Heart left ventricle (tissue), 13 donors: Measurements from ENCODE around the gene DPP9.

Source experiments
- POLR2A ChIP-seq, 2 donors: fragments of 450-650 bp; IDR thresholded peaks; one replicate each; pipeline ENCODE4 v1.6.1; 2017; ENCODE audit warnings: antibody characterized with exemption in 2 of 2, mild to moderate bottlenecking in 2 of 2, moderate library complexity in 2 of 2
- TF ChIP-seq, protein P1 (sequence below), 12 donors: fragments of 200-600 bp; sonication (generic) in 4 of 12; IDR thresholded peaks; one replicate each; pipeline versions ENCODE4 v1.5.0 to v1.8.0; 2018 to 2022; ENCODE audit warnings: antibody characterized with exemption in 12 of 12, mild to moderate bottlenecking in 5 of 12
- donor health status: ischemic (EF 13 %, LVEDD 7.1; RV severe dilation, severe dysfunction).
- donor health status: DM: no; HTN: yes; CAD: no.
- donor health status: DM: no; HTN: no; CAD: no.
- donor health status: ischemic (EF 25% LVEDD 6.9; RV normal size, moderate dysfunction).
- donor health status: ischemic (EF 25% LVEDD 5.7; RV mildly dilated, moderate dysfunction).
- donor health status: ischemic (EF 35%, LVEDD 5.7; RV mildly dilated, moderate dysfunction).
- donor health status: nonischemic (EF 11% LVEDD 7.7; RV severe dilation, severe dysfunction).
- donor health status: DM: yes; HTN: yes; CAD: no.
- donor health status: PGD.
- donor health status: ischemic (EF 29% LVEDD 5.4; RV normal size, mild dysfunction).
- donor health status: nonischemic (EF 23%, LVEDD 6.1; RV moderate dilation, normal function).

DNA sequence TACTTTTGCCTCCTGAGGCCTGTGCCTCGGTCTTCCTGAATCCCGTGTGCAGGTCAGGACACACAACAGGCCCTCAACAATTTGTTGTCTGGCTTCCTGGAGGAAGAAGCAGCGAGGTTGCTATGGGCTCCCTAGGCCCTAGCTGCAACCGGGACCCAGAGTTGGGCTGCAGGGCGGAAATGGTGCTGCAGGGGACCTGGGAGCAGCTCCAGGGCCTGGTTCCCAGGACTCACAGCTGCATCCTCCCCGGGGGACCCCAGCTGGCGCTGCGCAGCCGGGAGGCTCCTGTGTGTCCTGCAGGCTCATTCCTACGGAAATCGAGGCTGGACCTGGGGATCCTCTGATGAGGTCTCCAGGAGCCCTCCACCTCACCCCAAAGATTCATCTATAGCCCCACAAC, 85.3 kb downstream of the DPP9 start:
- TF ChIP-seq, protein P1, sequence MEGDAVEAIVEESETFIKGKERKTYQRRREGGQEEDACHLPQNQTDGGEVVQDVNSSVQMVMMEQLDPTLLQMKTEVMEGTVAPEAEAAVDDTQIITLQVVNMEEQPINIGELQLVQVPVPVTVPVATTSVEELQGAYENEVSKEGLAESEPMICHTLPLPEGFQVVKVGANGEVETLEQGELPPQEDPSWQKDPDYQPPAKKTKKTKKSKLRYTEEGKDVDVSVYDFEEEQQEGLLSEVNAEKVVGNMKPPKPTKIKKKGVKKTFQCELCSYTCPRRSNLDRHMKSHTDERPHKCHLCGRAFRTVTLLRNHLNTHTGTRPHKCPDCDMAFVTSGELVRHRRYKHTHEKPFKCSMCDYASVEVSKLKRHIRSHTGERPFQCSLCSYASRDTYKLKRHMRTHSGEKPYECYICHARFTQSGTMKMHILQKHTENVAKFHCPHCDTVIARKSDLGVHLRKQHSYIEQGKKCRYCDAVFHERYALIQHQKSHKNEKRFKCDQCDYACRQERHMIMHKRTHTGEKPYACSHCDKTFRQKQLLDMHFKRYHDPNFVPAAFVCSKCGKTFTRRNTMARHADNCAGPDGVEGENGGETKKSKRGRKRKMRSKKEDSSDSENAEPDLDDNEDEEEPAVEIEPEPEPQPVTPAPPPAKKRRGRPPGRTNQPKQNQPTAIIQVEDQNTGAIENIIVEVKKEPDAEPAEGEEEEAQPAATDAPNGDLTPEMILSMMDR (IDR thresholded peaks at IDR 0.05) = no peak
- no peak for TF ChIP-seq POLR2A (IDR thresholded peaks at IDR 0.05)
